HG02610 (cell line): ENCODE data around the gene AACS.
"Not testable (repeated sequence)": the region's sequence is repeated elsewhere in the genome, so short reads cannot be mapped to it uniquely, and the experiment has no call there.

ENCODE experiments used
- ATAC-seq: cut with Tn5 transposase; IDR thresholded peaks from one replicate; pipeline ENCODE4 v1.9.1; 2021; ENCODE audit warnings: mild to moderate bottlenecking, moderate library complexity; ENCODE audit not compliant: unreplicated experiment

Gene AACS

DNA sequence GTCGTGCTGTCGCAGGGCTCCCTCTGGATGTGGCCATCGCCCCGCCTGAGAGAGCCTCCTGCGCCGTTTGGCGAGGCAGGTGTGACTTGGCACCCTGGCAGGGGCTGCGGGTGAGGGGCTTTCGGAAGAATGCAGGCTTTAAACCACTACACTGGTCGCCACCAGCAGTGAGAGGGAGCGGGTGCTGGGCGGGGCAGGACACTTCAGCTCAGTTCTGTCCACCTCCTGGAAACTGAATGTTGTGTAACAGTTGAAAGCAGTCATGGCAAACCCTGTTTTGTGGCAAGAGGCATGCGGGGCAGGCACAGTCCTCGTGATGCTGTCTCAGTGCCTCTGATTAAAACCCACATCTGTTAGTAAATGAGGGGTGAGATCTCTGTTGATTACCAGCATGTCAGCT lies 55.9 kb downstream of the AACS start:
- ATAC-seq = no peak

- ATAC-seq = no peak
Observed at GRCh38 chr12:125122668-125123067, 57.4 kb downstream of the AACS start.

GRCh38 chr12:125124320-125124966 lies 59.2 kb downstream of the AACS start:
- ATAC-seq = no peak

DNA sequence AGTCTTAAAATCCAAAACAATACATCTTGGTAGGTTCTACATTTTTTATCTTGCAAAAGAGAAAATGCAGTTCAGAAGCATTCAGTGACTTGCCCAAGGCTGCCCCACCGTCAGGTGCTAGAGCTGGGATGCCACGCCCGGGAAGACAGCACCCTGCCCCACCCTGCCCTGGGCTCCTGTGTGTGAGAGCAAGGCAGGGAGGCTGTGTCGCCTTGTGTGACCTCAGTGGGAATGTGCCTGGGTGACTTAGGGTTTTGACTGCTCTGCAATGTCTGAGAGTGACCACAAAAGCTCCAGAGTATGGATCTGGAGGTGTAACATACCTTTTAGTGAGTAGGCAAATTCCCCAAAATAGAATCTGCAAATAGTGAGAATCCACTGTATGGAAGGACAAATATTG lies 60.0 kb downstream of the AACS start:
- no peak for ATAC-seq

DNA sequence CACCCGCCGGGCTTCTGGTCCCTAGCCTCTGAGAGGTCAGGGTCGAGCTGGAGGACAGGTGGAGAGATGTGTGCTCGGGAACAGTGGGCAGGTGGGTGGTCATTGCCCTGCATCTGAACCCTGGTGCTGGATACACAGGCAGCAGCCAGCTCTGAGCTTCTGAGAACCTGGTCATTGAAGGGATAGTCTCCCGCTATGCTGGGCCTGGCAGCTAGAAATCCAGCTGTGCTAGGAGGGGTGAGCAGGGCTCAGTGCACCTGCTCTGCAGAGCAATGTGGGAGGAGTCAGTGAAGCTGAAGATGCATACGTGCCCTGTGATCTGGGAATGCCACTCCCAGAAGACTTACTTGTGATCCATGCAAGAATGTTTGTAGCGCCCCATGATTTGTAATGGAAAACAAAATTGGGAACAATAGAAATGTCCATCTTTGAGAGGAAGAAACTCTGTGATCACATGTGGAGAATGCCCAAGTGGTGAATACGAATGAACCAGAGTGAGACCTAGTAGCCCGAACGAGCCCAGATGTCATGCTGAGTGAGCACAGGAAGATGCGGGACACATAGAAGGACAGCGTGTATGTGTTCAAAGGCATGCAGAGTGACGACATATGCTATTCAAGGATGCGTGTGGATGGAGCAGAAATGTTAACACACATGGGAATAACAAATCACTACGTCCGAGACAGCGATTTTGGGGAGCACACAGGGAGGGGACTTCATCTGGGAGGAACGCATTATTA lies 63.4 kb downstream of the AACS start:
- no peak for ATAC-seq

- ATAC-seq = no peak
Observed at GRCh38 chr12:125129179-125129571, 63.9 kb downstream of the AACS start.

- ATAC-seq = no peak
Observed at GRCh38 chr12:125129591-125130255, 64.5 kb downstream of the AACS start.

DNA sequence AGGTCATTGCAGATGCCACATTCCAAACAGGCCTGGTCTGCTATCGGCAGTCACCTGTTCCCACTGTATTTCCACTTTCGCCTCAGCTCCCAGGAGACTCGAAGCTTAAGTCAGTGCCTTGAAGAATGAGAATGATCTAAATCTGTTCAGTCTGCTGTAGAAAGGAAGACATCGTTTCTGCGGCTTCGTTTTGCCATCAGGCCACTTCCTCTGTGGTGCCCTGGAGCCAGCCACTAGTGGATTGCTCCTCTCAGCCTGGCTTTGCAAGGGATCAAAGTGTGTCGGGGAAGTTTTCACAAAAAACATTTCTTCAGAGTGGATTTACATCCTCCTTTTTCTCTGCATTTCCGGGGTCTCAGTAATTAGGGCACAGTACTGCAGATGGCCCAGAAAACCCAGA lies 66.7 kb downstream of the AACS start:
- ATAC-seq = no peak

- ATAC-seq = no peak
Observed at GRCh38 chr12:125132698-125133400, 67.6 kb downstream of the AACS start.

DNA sequence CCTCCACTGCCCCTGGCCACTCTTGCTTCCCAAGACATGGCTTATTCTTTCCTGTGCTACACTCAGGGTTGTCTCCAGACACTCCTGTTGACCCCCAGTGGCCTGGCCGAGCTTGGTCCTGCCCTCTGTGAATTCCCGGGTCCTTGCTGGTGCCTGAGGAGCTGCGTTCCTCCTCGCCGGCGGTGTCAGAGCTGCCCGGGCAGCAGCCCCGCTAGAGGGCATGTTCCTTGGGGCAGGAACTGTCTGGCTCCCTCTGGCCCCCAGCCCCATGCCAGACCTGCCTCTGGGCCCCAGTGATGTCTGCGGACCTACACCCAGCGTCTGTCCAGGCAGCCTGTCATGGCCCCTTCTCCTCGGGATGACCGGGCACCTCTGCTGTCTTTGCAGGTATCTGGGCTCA lies 68.4 kb downstream of the AACS start:
- no peak for ATAC-seq

DNA sequence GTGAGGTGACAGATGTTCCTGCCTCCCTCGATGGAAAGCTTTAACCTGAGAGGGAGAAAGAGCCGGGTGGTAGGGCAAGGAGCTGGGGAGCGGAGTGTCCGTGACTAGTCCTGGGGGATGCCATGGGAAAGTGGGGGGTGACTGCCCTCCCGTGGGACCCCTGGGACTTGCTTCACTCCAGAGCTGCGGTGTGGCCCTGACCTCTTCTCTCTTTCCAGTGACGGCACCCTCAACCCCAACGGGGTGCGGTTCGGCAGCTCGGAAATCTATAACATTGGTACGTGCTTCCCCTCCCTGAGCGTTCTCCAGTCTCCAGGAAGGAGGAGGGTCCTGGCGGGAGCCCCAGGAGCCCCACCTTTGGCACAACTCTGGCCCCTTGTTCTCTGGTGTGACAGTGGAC lies 69.3 kb downstream of the AACS start:
- no peak for ATAC-seq

DNA sequence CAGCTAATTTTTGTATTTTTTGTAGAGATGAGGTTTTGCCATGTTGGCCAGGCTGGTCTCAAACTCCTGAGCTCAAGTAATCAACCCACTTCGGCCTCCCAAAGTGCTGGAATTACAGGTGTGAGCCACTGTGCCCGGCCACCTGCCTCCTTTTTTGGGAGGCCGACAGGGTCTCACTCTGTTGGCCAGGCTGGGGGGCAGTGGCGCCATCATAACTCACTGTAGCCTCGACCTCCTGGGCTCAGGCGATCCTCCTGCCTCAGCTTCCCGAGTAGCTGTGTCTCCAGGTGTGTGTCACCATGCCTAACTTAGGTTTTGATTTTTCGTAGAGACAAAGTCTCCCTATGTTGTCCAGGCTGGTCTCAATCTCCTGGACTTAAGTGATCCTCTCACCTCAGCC lies 70.7 kb downstream of the AACS start:
- no peak for ATAC-seq

GRCh38 chr12:125136702-125137101 lies 71.5 kb downstream of the AACS start:
- ATAC-seq = no peak

DNA sequence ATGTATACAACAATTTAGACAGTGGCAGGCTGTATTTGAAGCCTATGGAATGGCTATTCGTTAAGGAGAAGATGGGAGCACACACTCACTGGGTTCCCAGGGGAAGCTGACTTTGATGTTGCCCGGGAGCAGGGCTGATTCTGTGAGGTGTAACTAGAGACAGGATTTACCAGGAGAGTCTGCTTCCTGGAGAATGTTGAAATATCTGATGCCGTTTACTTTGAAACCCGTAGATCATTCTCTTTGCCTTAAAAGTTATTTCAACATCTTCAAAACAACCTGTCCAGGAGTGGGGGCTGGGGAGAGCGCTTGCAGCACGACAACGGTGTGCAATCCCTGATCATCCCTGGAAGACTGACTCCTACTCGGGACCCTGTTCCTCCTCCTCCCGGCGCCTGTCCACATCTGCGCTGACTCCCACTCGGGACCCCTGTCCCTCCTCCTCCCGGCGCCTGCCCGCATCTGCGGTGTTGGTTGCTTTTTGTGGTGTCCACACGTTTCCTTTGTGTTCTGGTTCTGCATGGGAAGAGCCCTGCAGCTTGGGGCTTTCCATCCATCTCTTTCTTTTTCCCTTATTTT lies 72.6 kb downstream of the AACS start:
- no peak for ATAC-seq

- no peak for ATAC-seq
Observed at GRCh38 chr12:125140279-125141209, 75.3 kb downstream of the AACS start.

GRCh38 chr12:125141210-125141573 lies 76.0 kb downstream of the AACS start:
- ATAC-seq = not testable (repeated sequence)

GRCh38 chr12:125142601-125143000 lies 77.4 kb downstream of the AACS start:
- no peak for ATAC-seq

DNA sequence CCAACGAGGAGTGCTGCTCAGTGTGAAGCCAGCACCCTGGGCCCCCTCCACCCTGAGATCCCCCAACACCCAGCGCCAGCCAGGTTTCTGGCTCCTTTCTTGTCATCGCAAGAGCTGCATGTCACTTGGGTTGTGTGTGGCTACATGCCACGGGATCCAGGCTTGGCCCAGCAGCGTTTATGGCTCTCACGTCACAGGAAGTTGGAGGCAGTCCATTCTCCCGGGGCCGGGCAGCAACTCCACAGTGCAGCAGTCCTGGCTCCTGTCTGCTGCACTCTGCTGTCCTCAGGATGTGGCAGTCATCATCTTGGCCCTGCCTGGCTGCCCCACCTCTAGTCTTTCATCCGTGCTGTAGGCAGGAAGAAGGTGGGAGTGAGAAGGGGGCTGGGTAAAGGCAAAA lies 78.3 kb downstream of the AACS start:
- ATAC-seq = no peak

DNA sequence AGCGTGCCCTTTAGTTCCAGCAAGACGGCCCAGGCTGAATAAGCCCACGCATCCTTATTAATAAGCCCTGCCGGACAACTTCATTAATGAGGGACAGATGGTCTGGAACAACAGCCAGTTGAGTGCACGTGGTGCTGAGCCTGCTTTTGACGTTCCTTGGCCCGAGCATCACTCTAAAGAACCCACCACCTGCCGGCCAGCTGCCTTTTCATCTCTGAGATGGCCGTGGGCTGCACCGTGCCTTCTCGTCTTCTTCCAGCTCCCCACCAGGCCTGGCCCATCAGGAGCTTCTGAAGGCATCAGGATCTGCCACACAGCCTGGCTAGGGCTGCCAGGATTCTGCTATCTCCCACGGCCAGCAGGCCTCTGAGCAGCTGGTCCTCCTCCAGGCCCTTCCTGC lies 80.0 kb downstream of the AACS start:
- no peak for ATAC-seq

DNA sequence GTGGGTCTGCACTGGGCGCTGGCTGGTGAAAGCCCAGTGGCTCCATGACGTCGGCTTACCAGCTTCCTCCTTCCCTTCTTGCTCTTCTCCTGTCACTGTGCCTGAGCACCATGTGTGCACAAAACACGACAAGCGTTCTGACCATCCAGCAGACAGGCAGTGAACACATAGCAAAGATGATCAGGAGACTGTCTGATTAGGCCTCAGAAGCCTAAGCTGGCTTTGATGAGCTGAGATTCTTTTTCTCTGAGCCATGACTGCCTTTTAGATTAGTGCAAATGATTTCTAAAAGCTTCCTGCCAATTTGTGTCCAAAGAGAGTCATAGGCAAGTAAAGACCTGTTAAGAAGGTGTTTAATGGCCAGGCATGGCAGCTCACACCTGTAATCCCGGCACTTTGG lies 83.1 kb downstream of the AACS start:
- no peak for ATAC-seq
